ENCODE measurements around the gene WFDC2.

The WFDC2 gene

DNA sequence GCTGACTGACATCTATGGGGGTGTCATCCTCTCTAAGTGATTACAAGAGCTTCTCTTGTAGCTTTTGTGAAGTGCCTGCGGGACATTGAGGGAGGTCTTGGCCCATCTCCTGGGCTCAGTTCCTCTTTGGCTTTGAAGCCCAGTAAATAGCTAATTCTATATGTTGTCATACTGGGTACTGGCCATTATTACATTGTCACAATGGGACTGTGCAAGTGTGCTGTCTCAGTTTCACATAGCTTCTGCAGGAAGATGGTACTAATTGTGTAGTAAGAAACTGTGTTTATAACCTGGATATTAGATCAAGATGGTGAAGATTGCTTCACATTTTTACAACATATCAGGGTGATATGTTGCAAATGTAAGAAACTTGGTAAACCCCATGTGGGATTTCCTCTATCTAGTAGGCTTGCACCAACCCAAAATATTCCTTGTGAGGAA lies 26.0 kb downstream of the WFDC2 start:
- DNase-seq: no peak

DNA sequence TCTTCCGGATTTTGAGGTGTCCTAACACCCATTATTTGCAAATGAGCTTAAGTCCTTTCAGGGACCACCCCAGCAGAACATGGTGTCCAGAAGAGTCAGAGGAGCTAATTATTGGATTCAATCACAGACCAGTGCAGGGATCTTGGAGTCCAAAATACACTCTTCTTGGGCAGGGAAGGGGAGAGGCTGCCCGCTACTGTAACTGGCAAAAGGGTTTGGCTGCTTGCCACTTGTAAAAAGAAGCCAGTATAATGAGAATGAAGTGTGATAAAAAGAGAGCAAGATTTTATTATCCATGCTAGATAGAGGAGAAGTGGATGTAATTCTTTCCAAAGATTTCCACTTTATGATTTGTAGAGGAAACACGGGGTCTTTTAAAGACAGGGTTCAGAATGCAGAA lies 26.6 kb downstream of the WFDC2 start:
- no peak for DNase-seq

DNA sequence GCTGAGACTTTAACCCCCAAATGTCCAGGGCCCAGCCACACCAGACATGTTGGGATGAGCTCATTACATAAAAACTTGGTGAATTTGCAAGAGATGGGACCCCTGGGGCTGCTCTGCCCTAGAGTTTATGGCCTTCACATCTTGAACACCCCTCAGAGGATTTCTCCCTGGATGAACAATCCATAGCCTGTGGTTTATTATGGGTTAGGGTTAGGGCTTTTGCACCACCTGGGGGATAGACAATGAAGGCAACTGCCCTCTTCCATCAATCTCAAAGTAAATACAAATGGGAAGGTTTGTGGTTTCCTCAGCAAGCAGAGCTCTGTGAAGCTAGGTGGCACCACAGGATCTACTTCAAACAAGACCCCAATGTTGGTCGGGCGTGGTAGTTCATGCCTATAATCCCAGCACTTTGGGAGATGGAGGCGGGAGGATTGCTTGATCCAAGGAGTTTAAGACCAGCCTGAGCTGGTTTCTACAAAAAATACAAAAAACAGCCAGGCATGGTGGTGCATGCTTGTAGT lies 28.5 kb downstream of the WFDC2 start:
- DNase-seq: no peak

DNA sequence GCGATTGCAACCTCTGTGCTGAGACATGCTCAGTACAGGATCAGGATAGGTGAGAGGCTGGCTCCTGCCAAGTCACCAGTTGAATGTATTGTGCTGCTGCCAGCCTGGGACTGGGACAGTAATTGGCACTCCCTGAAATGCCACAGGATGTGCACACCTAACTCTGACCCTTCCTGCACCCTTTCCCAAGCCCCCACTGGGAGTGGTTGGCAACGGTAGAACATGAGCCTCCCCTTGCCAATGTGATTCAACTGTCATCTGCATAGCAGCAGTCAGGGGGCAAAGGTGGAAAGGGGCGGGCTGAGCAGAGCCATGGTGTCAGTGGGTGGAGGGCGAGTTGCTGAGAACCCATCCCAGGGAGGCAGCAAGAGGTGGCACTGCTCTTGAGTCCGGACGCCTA lies 30.5 kb downstream of the WFDC2 start:
- no peak for DNase-seq

DNA sequence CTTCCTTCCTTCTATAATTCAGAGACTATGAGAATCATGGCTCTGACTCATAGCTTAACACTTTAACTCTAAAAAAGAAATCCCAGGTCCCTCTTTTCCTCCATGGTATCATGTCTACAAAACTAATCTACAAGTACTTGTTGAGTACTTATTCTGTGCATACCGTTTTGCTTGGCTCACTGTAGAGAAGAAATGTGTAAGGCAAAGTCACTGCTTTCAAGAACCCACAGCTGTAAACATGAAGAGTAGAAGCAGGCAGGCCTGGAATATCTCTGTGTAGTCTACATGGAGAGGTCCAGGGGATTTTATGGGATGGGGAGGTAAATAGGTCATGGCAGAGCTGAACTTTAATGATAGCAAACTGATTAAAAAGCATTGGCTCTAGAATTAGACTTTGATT lies 32.0 kb downstream of the WFDC2 start:
- no peak for DNase-seq

DNA sequence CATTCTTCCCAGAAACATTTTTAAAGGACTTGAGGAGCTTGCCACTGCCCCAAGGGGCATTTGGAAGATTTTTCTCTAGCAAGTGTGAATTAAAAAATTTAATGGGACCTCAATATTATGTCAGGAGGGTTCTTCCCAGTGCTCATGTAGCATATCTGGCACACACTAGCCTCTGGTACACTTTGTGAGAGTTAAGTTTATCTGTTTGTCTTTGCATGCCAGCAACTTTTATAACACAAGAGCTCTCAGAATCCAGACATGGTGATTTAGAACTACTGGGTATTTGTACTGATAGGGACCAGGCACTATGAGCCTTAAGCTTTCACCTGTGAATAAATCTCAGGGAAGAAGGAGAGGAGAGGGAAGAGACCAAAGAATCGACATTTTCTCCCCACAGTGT lies 33.0 kb downstream of the WFDC2 start:
- no peak for DNase-seq

DNA sequence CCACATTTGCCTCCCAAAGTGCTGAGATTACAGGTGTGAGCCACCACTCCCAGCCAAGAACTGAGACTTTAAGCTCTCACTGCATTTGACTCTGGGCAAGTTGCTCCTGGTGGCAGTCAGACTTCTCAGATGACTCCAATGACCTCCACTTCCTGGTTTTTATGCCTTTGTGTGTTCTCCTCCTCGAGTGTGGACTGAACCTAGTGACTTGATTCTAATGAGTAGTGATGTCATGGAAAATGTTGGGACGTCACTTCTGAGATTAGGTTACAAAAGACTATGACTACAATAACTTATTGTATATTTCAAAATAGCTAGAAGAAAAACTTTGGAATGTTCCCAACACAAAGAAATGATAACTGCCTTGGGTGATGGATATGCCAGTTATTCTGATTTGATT lies 33.9 kb downstream of the WFDC2 start:
- DNase-seq: no peak

DNA sequence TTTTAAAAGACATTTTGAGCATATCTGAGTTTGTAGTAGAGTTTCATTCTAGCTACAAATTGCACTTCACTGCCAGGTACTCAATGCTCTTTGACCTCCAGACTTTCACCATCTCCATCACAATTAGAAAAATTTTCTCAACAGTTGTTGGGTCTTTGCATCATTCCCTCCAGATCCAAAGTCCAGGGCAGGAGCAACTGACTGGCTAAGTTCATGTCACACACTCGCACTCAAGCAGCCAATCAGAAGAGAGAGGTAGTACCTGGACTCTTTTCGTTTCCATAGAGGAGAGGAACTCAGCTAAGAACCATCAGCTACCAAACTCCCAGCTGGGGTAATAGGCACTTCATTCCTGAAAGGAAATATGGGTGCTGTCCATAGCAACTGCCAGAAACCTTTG lies 36.8 kb downstream of the WFDC2 start:
- no peak for DNase-seq

DNA sequence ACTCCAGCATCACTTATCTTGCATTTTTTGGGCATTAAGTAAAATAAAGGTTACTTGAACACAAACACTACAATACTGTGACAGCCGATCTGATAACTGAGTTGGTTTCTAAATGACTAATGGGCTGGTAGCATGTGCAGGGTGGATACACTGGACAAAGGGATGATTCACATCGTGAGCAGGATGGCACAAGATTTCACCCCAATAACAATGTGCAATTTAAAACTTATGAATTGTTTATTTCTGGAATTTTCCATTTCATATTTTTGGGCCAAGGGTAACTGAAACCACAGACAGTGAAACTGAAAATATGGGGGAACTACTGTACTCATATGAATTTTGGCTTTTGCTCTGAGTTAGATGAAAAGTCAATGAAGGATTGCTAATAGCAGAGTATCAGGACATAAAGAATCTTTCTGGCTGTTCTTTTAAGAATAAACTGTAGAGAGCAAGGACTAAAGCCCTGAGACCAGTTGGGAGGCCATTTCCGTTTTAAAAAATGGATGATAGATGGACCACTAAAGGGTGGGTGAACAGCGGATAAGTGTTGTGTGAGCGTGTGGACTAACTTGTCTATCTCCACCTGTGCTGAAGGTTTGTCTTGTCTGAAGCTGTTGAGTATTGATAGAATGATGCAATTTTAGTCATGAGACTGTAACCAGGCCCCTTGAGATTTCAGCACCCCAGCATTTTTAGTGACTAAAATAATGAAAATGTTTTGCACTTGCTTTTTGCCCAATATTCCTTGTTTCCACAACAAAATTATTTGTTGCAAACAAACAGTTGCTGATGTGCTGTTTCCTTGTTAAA lies 37.7 kb downstream of the WFDC2 start:
- no peak for DNase-seq

DNA sequence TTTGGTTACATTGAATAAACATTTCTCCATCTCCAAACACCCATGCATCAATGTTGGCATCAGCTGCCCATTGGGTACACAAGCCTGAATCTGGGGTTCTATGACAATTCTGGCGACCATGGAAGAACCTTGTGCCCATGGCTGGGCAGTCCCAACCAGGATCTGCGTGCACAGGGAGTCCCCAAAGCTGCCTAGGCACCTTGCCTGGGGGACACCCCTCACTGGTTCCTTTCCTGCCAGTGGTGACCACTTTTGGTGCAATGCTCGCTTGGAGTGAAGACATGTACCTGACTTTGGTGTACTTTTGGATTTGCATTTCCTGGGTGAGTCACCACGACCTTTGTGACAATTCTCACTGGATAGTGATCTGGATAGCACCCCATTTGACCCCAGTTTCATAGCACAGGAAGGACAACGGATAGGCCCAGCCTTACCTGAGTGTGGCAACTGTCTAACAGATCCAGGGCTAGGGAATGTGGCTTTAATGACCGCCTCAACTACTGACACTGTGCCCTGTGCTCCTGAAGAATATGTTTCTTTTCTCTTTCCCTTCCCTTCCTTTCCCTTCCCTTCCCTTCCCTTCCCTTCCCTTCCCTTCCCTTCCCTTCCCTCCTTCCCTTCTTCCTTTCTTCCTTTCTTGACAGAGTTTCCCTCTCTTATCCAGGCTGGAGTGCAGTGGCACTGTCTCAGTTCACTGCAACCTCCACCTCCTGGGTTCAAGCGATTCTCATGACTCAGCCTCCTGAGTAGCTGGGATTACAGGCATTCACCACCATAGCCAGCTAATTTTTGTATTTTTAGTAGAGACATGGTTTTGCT lies 38.7 kb downstream of the WFDC2 start:
- no peak for DNase-seq

DNA sequence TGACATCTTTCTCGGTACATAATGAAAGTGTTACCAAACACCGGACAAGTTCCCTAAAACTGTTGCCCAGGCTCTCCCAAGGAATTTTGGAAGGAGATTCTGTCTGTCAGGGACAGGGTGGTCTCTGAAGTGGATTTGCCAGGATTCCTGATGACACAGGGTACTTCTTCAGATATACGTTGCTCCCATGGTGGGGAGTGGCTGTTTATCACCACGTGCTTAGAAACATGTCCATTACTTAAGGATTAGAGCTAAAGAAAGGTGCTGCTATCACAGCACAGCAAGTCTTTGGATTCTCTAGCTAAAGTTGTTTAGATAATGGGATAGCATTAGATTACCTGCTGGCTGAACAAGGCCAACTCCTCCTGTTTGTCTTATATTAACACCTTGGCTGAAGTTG lies 39.5 kb downstream of the WFDC2 start:
- DNase-seq: no peak

DNA sequence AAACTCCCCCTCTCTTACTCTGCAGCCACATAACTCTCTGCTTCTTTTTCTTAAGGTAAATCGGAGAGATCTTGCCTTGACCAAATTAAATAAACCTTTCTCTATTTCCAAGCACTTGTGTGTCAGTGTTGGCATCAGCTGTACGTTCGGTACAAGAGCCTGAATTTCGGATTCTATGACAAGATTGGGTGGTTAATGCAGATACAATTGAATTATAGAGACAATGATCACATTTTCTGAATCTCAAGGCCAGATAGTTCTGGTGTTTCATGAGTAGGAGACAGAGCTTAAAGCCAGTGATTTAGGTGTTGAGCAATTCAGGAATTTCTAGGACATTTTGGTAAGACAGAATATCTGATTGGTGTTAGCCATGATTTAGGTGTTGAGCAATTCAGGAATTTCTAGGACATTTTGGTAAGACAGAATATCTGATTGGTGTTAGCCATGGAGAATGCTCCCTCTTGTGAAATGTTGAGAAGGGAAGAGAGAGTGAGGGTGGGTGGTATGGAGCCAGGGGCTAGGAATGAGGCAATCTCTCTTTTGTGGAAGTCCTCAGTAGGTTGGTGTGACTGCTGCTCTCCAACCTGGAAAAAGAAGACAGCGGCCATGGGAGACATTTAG lies 40.8 kb downstream of the WFDC2 start:
- DNase-seq: no peak

DNA sequence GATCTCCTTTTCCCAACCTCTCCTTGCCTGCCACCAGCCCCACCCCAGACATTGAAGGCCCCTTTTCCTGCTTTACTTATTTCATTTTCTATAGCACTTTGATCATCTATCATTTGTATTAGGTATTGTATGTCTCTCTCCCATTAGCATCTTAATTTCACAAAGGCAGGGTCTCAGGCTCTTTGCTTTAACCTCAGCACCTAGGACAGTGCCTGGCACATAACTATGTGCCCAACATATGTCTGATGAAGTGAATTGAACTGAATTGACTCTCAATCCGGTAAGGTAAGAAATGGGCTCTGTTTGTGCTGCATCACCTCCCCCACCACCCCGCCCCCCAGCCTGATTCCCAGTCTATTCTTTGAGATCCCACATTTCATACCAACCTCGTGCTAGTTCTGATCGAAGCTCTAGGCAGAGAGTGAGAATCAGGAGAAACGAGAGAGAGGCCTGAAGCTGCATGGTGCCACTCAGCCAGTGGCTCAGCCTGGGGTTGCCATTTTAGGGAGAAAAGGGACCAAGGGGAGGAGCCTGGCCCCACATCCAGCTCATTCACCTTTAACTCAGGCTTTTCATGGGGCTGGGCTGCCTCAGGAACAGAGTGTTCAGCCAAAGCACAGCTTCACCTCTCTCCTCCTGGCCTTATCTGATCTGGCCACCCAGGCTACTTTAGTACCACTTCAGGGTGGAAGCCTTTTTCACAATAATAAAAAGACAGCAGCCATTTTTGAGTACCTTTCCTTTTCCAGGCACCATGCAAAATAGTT lies 45.8 kb downstream of the WFDC2 start, which contains the start of gene SPINT3:
SPINT3 (minus strand) TSS at position 476 of the 767 bp plus-strand sequence; CDS start at position 462, 14 bp downstream.
- no peak for DNase-seq

DNA sequence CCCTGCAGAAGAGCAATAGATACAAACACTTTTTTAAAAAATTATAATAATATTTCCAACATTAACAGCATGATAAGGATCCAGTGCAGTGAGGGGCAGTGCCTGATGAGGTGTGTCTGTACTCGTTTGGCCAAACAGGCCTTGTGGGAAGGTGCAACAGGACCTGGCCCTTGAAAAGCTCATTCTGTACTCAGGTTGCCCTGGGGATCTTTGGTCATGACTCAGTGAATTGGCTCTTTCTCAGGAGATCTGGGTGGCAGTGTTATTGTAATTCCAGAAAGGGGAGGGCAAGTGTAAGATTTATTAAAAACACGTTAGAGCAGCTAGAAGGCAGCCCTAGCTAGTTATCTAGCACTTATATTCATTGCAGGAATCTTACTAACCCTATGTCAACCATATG lies 48.7 kb downstream of the WFDC2 start:
- DNase-seq: no peak

DNA sequence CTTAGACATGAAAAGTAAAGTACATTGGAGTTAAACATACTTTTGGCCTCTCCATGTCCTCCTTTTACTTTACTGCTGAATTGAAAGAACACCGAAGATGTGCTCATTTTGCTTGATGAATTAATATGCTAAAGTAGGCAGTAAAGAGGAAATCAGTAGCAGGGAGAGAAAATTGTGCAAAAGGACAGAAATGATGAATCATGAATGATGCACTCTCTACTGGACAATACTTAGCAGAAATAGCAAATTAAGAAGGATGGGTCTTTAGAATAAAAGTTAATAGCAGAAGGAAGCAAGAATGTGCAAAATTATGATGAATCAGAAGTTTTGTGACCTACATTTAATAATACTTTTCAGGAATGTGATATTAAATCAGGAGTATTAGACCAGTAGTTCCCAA lies 54.3 kb downstream of the WFDC2 start:
- DNase-seq: no peak

DNA sequence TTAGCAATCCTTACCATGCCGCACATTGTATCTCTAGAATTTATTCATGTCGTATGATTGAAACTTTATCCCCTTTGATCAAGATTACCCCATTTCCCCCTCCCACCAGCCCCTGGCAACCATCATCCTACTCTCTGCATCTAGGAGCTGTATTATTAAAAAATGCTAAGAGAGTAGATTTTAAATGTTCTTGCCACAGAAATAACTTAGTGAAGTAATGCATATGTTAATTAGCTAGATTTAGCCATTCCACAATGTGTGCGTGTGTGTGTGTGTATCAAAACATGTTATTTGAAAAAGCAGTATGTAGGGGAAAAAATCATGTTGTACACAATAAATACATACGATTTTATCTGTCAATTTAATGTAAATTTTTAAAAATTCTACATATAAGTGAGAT lies 57.7 kb downstream of the WFDC2 start:
- no peak for DNase-seq
